Measurements from ENCODE around the gene ROBO4. TPM values are rescaled to one million over a fixed set of nuclear protein-coding genes. Genes with fewer than 3 reads are reported as not detected.

The ROBO4 gene
- total and polyA plus RNA-seq, 2 of the 13 experiments (the other 11 are each of a cell fraction or from before 2014, with no cell fraction given): 0.07 to 1.1 TPM

- TF ChIP-seq PRPF4 (IDR thresholded peaks at IDR 0.05; ENCODE audit: low read depth, low read length, poor library complexity, severe bottlenecking) (no peak), HNRNPLL (IDR thresholded peaks at IDR 0.05; ENCODE audit: low read depth, low read length, poor library complexity, severe bottlenecking) (no peak), MTA1 (CRISPR knock-in tag; IDR thresholded peaks at IDR 0.05; ENCODE audit: borderline replicate concordance) (no peak), ZNF672 (CRISPR knock-in tag; IDR thresholded peaks at IDR 0.05) (no peak), ZBTB1 (CRISPR knock-in tag; IDR thresholded peaks at IDR 0.05; ENCODE audit: borderline replicate concordance) (no peak), ZNF331 (CRISPR knock-in tag; IDR thresholded peaks at IDR 0.05) (no peak), TEAD3 (CRISPR knock-in tag; optimal IDR thresholded peaks at IDR 0.05; ENCODE audit: borderline replicate concordance) (no peak), ZSCAN21 (CRISPR knock-in tag; IDR thresholded peaks at IDR 0.05; ENCODE audit: borderline replicate concordance) (no peak), NR3C1 (CRISPR knock-in tag; IDR thresholded peaks at IDR 0.05) (no peak), ZIK1 (CRISPR knock-in tag; IDR thresholded peaks at IDR 0.05; ENCODE audit: borderline replicate concordance, low read depth) (no peak), ZNF841 (CRISPR knock-in tag; IDR thresholded peaks at IDR 0.05; ENCODE audit: borderline replicate concordance) (no peak), ZNF709 (CRISPR knock-in tag; IDR thresholded peaks at IDR 0.05) (no peak), ONECUT2 (CRISPR knock-in tag; IDR thresholded peaks at IDR 0.05) (no peak), AFF4 (CRISPR knock-in tag; IDR thresholded peaks at IDR 0.05) (no peak), TARDBP (CRISPR knock-in tag; IDR thresholded peaks at IDR 0.05) (no peak), PATZ1 (CRISPR knock-in tag; IDR thresholded peaks at IDR 0.05) (no peak), NFKB2 (CRISPR knock-in tag; IDR thresholded peaks at IDR 0.05; ENCODE audit: borderline replicate concordance) (no peak), SRSF1 (optimal IDR thresholded peaks at IDR 0.05; ENCODE audit: low read depth, low read length) (no peak), TCF12 (IDR thresholded peaks at IDR 0.05) (no peak), TCF12 (CRISPR knock-in tag; IDR thresholded peaks at IDR 0.05) (no peak), ASH2L (IDR thresholded peaks at IDR 0.05; ENCODE audit: insufficient read length, low read depth, low read length) (peak; percentile 56), GLI4 (CRISPR knock-in tag; IDR thresholded peaks at IDR 0.05; ENCODE audit: borderline replicate concordance) (no peak)
Observed at GRCh38 chr11:124937336-124937935, 39.8 kb upstream of the ROBO4 start (continued).

Measured in HepG2 (cell line).